ENCODE results near the gene FBLN1. TPM values are rescaled to one million over a fixed set of nuclear protein-coding genes. Genes with fewer than 3 reads are reported as not detected.

FBLN1 gene
- total and polyA plus RNA-seq, 2 of the 8 experiments (the other 6 are each of a cell fraction or from before 2014, with no cell fraction given): 159 to 168 TPM

- TF ChIP-seq CHD7 (IDR thresholded peaks at IDR 0.05; ENCODE audit: insufficient replicate concordance, low read length) (no peak), MAX (IDR thresholded peaks at IDR 0.05) (no peak), HDAC6 (IDR thresholded peaks at IDR 0.05; ENCODE audit: low read depth, low read length) (no peak), BCL11A (IDR thresholded peaks at IDR 0.05; ENCODE audit: low read depth in 2 of 2, low read length in 2 of 2) (no peak), TEAD4 (IDR thresholded peaks at IDR 0.05; ENCODE audit: low read depth, low read length) (no peak), E2F6 (IDR thresholded peaks at IDR 0.05) (no peak), GTF2F1 (IDR thresholded peaks at IDR 0.05; ENCODE audit: borderline replicate concordance, low read depth, low read length) (no peak)
These were observed 96.0 kb downstream of the FBLN1 start (continued) for GRCh38 chr22:45598596-45599217.

Data from H1 (cell line).